WERI-Rb-1 (cell line): ENCODE results near the gene MAGIX.
"Not testable (repeated sequence)": the region's sequence is repeated elsewhere in the genome, so short reads cannot be mapped to it uniquely, and the experiment has no call there.

ENCODE experiments used
- DNase-seq: peaks from one replicate; pipeline ENCODE4 v3.0.0-alpha.2; 2020
- H3K27ac ChIP-seq: fragments of 250-450 bp; sonication (Bioruptor Pico); 2 replicates; pipeline ENCODE4 v1.5.1; 2020; ENCODE audit warnings: mild to moderate bottlenecking, moderate library complexity
- H3K27me3 ChIP-seq: fragments of 250-450 bp; sonication (Bioruptor Pico); 2 replicates; pipeline ENCODE4 v1.5.1; 2021; ENCODE audit warnings: mild to moderate bottlenecking, low read depth, moderate library complexity; ENCODE audit not compliant: insufficient read depth, severe bottlenecking
- H3K36me3 ChIP-seq: fragments of 250-450 bp; sonication (Bioruptor Pico); 2 replicates; pipeline ENCODE4 v1.5.1; 2020; ENCODE audit warnings: mild to moderate bottlenecking, moderate library complexity
- H3K4me3 ChIP-seq: 2 replicates; pipeline ENCODE4 v1.5.1; 2011; ENCODE audit warnings: low read depth, mild to moderate bottlenecking, control low read depth, low read length
- H3K9me3 ChIP-seq: fragments of 250-450 bp; sonication (Bioruptor Pico); 2 replicates; pipeline ENCODE4 v1.5.1; 2021; ENCODE audit warnings: mild to moderate bottlenecking, moderate library complexity; ENCODE audit not compliant: severe bottlenecking
- CTCF ChIP-seq: IDR thresholded peaks from 2 replicates; pipeline ENCODE4 v1.5.1; 2011; ENCODE audit warnings: low read depth, mild to moderate bottlenecking, control low read depth, inconsistent platforms, low read length

MAGIX gene

GRCh38 chrX:49147282-49147681 is 15.3 kb upstream of the MAGIX start:
- no peak for TF ChIP-seq CTCF
- Histone ChIP-seq H3K27me3 (no peaks in the 10 kb centered on the region), H3K4me3 (no peak overlapping the region), H3K36me3 (no peaks in the 10 kb centered on the region), H3K9me3 (no peaks in the 10 kb centered on the region), H3K27ac (no peak overlapping the region)
- DNase-seq, result no peak

GRCh38 chrX:49147936-49148335 is 14.6 kb upstream of the MAGIX start:
- no peak overlapping the region for H3K27ac ChIP-seq
- no peaks in the 10 kb centered on the region for H3K27me3 ChIP-seq
- no peak for TF ChIP-seq CTCF

GRCh38 chrX:49148390-49149100 is 14.0 kb upstream of the MAGIX start:
- not testable (repeated sequence) for DNase-seq, H3K9me3 ChIP-seq, H3K36me3 ChIP-seq, H3K4me3 ChIP-seq, H3K27ac ChIP-seq, H3K27me3 ChIP-seq

More at GRCh38 chrX:49147936-49148335, 14.6 kb upstream of the MAGIX start:
- Histone ChIP-seq H3K36me3 (no peaks in the 10 kb centered on the region), H3K9me3 (no peaks in the 10 kb centered on the region), H3K4me3 (no peak overlapping the region)
- no peak for DNase-seq

GRCh38 chrX:49149291-49149690 is 13.3 kb upstream of the MAGIX start:
- H3K36me3 ChIP-seq, H3K27ac ChIP-seq, H3K4me3 ChIP-seq, H3K27me3 ChIP-seq, H3K9me3 ChIP-seq, DNase-seq: not testable (repeated sequence)

GRCh38 chrX:49153467-49153866 is 9.1 kb upstream of the MAGIX start:
- Histone ChIP-seq H3K27ac (no peak overlapping the region), H3K27me3 (no peaks in the 10 kb centered on the region), H3K9me3 (no peaks in the 10 kb centered on the region), H3K36me3 (no peaks in the 10 kb centered on the region), H3K4me3 (no peak overlapping the region)
- no peak for DNase-seq
- TF ChIP-seq CTCF, result no peak

GRCh38 chrX:49155243-49155899 is 7.2 kb upstream of the MAGIX start:
- Histone ChIP-seq H3K9me3 (no peaks in the 10 kb centered on the region), H3K27me3 (peaks cover 3% of the 10 kb centered on the region), H3K27ac (no peak overlapping the region; the same call in 1 of the 2 replicates), H3K4me3 (peak overlapping the region; percentile 42), H3K36me3 (no peaks in the 10 kb centered on the region)
- no peak for TF ChIP-seq CTCF
- peak; percentile 32 for DNase-seq
